ENCODE results near the gene NCAM2.

GRCh38 chr21:21019681-21020080, 21.5 kb downstream of the NCAM2 start:
- TF ChIP-seq CTCF (IDR thresholded peaks at IDR 0.05): no peak
- no peak for TF ChIP-seq POLR2AphosphoS5 (IDR thresholded peaks at IDR 0.05)
- no peak for TF ChIP-seq EP300 (IDR thresholded peaks at IDR 0.05; ENCODE audit: low read depth)
